GM23248 (cell line): ENCODE results near the gene TTI1. TPM values are rescaled to one million over a fixed set of nuclear protein-coding genes. Genes with fewer than 3 reads are reported as not detected.

Experiments
- DNase-seq: peaks from one replicate; pipeline ENCODE4 v3.0.0-alpha.2; 2015
- H2AFZ ChIP-seq: fragments of 200-600 bp; sonication (generic); 2 replicates; pipeline ENCODE4 v1.6.1; 2016; ENCODE audit warnings: antibody characterized with exemption
- H3F3A ChIP-seq: fragments of 200-600 bp; sonication (generic); 2 replicates; pipeline ENCODE4 v1.6.1; 2016; ENCODE audit warnings: mild to moderate bottlenecking, antibody characterized with exemption, mixed run types; ENCODE audit not compliant: insufficient read depth
- H3K27ac ChIP-seq: fragments of 200-600 bp; sonication (generic); 2 replicates; pipeline ENCODE4 v1.5.1; 2016; ENCODE audit warnings: mild to moderate bottlenecking
- H3K27me3 ChIP-seq: fragments of 200-600 bp; sonication (generic); replicated peaks from 2 replicates; pipeline ENCODE4 v1.6.1; 2016; ENCODE audit warnings: mild to moderate bottlenecking; ENCODE audit not compliant: insufficient read depth
- H3K36me3 ChIP-seq: fragments of 200-600 bp; sonication (generic); 2 replicates; pipeline ENCODE4 v1.6.1; 2016; ENCODE audit warnings: low read depth, mild to moderate bottlenecking
- H3K4me1 ChIP-seq: fragments of 200-600 bp; sonication (generic); 2 replicates; pipeline ENCODE4 v1.6.1; 2016; ENCODE audit warnings: mild to moderate bottlenecking; ENCODE audit not compliant: insufficient read depth
- H3K4me2 ChIP-seq: fragments of 200-600 bp; sonication (generic); one replicate; pipeline ENCODE4 v1.6.1; 2016; ENCODE audit warnings: mild to moderate bottlenecking; ENCODE audit not compliant: unreplicated experiment
- H3K4me3 ChIP-seq: fragments of 200-600 bp; sonication (generic); 2 replicates; pipeline ENCODE4 v1.5.1; 2016; ENCODE audit warnings: mild to moderate bottlenecking
- H3K79me2 ChIP-seq: fragments of 200-600 bp; sonication (generic); 2 replicates; pipeline ENCODE4 v1.6.1; 2016; ENCODE audit warnings: mild to moderate bottlenecking; ENCODE audit not compliant: insufficient read depth
- H3K9ac ChIP-seq: fragments of 200-600 bp; sonication (generic); 2 replicates; pipeline ENCODE4 v1.6.1; 2016; ENCODE audit warnings: mild to moderate bottlenecking
- H3K9me2 ChIP-seq: fragments of 200-600 bp; sonication (generic); 2 replicates; pipeline ENCODE4 v1.6.1; 2016; ENCODE audit warnings: mixed run types, mild to moderate bottlenecking, moderate library complexity; ENCODE audit not compliant: insufficient read depth
- H3K9me3 ChIP-seq: fragments of 200-600 bp; sonication (generic); one replicate; pipeline ENCODE4 v1.6.1; 2017; ENCODE audit warnings: low read depth
- H4K20me1 ChIP-seq: fragments of 200-600 bp; sonication (generic); 2 replicates; pipeline ENCODE4 v1.6.0; 2016; ENCODE audit not compliant: insufficient read depth
- EZH2 ChIP-seq: fragments of 200-600 bp; sonication (generic); IDR thresholded peaks from 2 replicates; pipeline ENCODE4 v1.6.1; 2018; ENCODE audit warnings: antibody characterized with exemption, mild to moderate bottlenecking; ENCODE audit not compliant: insufficient read depth, poor library complexity, severe bottlenecking
- EZH2phosphoT487 ChIP-seq: fragments of 200-600 bp; sonication (generic); IDR thresholded peaks from 2 replicates; pipeline ENCODE4 v1.6.1; 2018; ENCODE audit warnings: antibody characterized with exemption, moderate library complexity, mild to moderate bottlenecking, low read depth; ENCODE audit not compliant: insufficient read depth
- WGBS, 2 experiments: methylation state at CpG; one replicate each; pipeline ENCODE4 v1.1.6; 2015 to 2017; ENCODE audit warnings: low lambda C conversion rate in 2 of 2, low coverage in 1 of 2; ENCODE audit errors: missing lambda C conversion rate in 2 of 2; 5-methylcytosine and 5-hydroxymethylcytosine counted together
- in situ Hi-C: fragments of 300-500 bp; cut with MboI; formaldehyde crosslinking; loops from 2 replicates; pipeline ENCODE4 v1.15.0; 2020
- polyA plus RNA-seq: library from polyadenylated mRNA; unstranded; fragments of >200 nt; fragmentation: Nextera tagmentation; extraction: Ambion mirVana; gene quantifications from 2 replicates; pipeline ENCODE4 v1.2.1, GENCODE V29; 2016
- total RNA-seq: library from RNA; depleted of rRNA; stranded (reverse); fragments of >200 nt; shearing (Covaris generic); gene quantifications from 2 replicates; pipeline ENCODE4 v1.2.3, GENCODE V29; 2014

The TTI1 gene
- total and polyA plus RNA-seq, 2 experiments from 2014 or later, result 12.1 to 12.2 TPM

DNA sequence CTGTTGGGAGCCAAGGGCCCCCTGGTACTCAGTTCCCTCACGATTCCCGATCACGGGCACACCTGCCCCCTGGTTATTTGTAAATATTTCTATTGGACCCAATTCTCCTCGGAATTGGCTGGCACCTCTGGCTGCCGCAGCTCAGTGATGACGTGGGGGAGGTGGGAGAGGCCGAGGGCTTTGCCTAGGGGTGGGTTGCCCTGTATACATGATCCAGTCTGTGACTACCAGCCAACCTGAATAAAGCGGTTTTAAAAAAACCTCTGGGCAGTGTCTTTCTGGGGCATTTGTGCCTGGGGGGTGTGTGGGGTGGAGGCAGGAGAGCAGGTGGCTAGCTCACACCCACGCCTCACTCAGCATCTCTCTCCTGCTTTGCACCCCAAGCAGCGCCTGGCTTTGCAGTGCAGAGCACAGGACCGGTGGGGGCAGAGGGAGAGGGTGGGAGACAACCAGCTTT, 88.1 kb downstream of the TTI1 start:
- Histone ChIP-seq H3K9me2 (no peaks in the 10 kb centered on the region), H3F3A (no peaks in the 10 kb centered on the region), H3K9ac (no peak overlapping the region), H3K27me3 (peaks cover 4% of the 10 kb centered on the region), H3K4me3 (no peak overlapping the region), H3K4me2 (no peak overlapping the region), H3K79me2 (no peaks in the 10 kb centered on the region), H4K20me1 (no peaks in the 10 kb centered on the region), H3K9me3 (no peaks in the 10 kb centered on the region), H2AFZ (no peak overlapping the region), H3K4me1 (no peaks in the 10 kb centered on the region), H3K27ac (no peak overlapping the region), H3K36me3 (no peaks in the 10 kb centered on the region)
- TF ChIP-seq EZH2 (no peak), EZH2phosphoT487 (no peak)
- WGBS, 2 experiments, result 41 to 46% methylated on average over 11 of the region's 11 CpGs
- no peak for DNase-seq
- in situ Hi-C loops, result no loop called here

DNA sequence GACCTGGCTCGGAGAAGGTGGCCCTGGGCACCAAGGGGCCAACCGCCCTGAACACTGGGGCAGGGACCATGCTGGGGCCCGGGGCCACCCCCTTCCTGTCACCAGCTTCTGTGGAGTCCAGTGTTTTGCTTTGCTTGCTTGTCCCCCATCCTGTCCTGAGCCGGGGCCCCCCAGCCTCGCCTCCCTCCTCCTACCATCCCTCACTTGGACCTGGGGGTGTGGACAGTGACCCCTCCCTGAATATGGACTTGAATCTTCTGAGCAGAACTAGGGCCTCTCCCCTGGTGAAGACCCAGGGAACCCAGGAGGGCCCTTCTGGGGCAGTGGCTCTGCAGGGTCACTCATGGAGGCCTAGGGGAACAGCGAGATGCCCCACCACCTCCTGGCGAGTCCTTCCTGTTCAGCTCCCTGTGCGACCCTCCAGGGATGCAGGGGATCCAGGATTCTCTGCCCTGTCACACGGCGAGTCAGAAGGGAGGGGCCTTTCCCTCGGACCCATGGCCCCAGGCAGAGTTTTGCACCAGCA, 88.7 kb downstream of the TTI1 start:
- WGBS, 2 experiments, result 61 to 68% methylated on average over 7 to 11 of the region's 11 CpGs
- H3K4me1 ChIP-seq, result no peaks in the 10 kb centered on the region
- H3K36me3 ChIP-seq, result no peaks in the 10 kb centered on the region
- peaks cover 4% of the 10 kb centered on the region for H3K27me3 ChIP-seq
- H3K9me3 ChIP-seq, result no peaks in the 10 kb centered on the region
- no peaks in the 10 kb centered on the region for H3F3A ChIP-seq
- no peak overlapping the region for H2AFZ ChIP-seq
- in situ Hi-C loops, result no loop called here
- no peak for DNase-seq
- H4K20me1 ChIP-seq, result no peaks in the 10 kb centered on the region
- H3K27ac ChIP-seq, result no peak overlapping the region
- no peaks in the 10 kb centered on the region for H3K9me2 ChIP-seq
- H3K9ac ChIP-seq, result no peak overlapping the region
- H3K4me2 ChIP-seq, result no peak overlapping the region
- TF ChIP-seq EZH2phosphoT487 (no peak), EZH2 (no peak)
- H3K4me3 ChIP-seq, result no peak overlapping the region
- H3K79me2 ChIP-seq, result no peaks in the 10 kb centered on the region

DNA sequence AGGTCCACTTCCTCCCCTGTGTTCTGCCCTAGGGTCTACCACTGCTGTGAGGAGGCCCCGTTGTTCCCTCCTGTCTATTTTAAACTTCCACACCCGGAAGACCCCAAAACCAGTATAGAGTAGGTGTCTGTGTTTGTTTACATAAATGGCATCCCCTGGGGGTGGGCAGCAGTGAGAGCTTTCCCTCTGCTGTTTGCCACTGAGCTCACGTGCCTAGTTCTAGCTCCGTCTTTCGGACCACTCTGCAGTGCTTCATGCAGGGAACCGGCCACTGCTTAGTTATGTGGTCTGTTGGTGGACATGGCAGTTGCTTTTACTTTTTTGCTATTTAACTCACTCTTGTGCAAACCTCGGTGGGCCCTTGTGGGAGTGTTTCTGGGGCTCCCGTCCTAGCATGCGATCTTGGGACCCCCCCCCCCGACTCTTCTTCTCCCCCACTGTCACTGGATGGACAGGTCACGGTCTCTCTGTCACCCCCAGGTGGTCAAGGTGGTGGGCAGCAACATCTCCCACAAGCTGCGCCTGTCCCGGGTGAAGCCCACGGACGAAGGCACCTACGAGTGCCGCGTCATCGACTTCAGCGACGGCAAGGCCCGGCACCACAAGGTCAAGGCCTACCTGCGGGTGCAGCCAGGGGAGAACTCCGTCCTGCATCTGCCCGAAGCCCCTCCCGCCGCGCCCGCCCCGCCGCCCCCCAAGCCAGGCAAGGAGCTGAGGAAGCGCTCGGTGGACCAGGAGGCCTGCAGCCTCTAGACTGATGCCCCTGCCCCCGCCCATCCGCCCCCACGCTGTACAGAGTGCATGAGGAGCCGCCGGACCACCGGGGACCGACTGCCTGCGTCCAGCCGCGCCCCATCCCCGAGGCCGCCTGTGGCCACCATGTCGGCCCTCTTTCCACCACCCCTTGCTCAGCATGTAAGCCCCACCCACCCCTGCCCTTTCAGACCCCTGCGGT, 89.5 kb downstream of the TTI1 start:
- Histone ChIP-seq H3K27me3 (peaks cover 2% of the 10 kb centered on the region; the same call in 1 of the 2 replicates), H3K9ac (no peak overlapping the region), H3K79me2 (no peaks in the 10 kb centered on the region), H3K36me3 (no peaks in the 10 kb centered on the region), H4K20me1 (no peaks in the 10 kb centered on the region), H3K9me2 (no peaks in the 10 kb centered on the region), H3F3A (no peaks in the 10 kb centered on the region), H2AFZ (no peak overlapping the region), H3K4me1 (no peaks in the 10 kb centered on the region), H3K27ac (no peak overlapping the region), H3K9me3 (no peaks in the 10 kb centered on the region), H3K4me3 (no peak overlapping the region), H3K4me2 (no peak overlapping the region)
- in situ Hi-C loops, result no loop called here
- 82% methylated on average over 12 to 47 of the region's 47 CpGs for WGBS, 2 experiments
- TF ChIP-seq EZH2phosphoT487 (no peak), EZH2 (no peak)
- DNase-seq, result no peak

DNA sequence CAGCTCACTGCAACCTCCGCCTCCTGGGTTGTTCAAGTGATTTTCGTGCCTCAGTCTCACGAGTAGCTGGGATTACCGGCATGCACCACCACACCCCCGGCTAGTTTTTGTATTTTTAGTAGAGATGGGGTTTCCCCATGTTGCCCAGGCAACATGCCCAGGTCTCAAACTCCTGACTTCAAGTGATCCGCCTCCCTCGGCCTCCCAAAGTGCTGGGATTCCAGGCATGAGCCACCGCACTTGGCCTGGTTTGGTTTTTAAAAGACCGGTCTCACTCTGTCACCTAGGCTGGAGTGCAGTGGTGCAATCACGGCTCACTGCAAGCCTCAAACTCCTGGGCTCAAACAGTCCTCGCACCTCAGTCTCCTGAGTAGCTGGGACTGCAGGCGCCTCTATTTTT, 90.2 kb downstream of the TTI1 start:
- Histone ChIP-seq H3K9ac (no peak overlapping the region), H3F3A (no peaks in the 10 kb centered on the region), H2AFZ (no peak overlapping the region), H3K4me1 (no peaks in the 10 kb centered on the region), H3K4me2 (no peak overlapping the region), H3K36me3 (no peaks in the 10 kb centered on the region), H3K4me3 (no peak overlapping the region), H3K27me3 (no peaks in the 10 kb centered on the region), H3K79me2 (no peaks in the 10 kb centered on the region), H4K20me1 (no peaks in the 10 kb centered on the region), H3K27ac (no peak overlapping the region), H3K9me2 (no peaks in the 10 kb centered on the region), H3K9me3 (no peaks in the 10 kb centered on the region)
- no peak for DNase-seq
- TF ChIP-seq EZH2phosphoT487, result no peak
- 76% methylated on average over 12 of the region's 12 CpGs for WGBS, 2 experiments
- in situ Hi-C loops, result no loop called here
